Smooth muscle cell (in vitro differentiated cells): ENCODE data around the gene MOV10L1. TPM values are rescaled to one million over a fixed set of nuclear protein-coding genes. Genes with fewer than 3 reads are reported as not detected.

Experiments
- DNase-seq: peaks from one replicate; lab custom pipeline; 2025; ENCODE audit not compliant: unreplicated experiment; lab: John Stamatoyannopoulos, UW
- H2AFZ ChIP-seq: fragments of 200-600 bp; sonication (generic); 2 replicates; pipeline ENCODE4 v1.6.0; 2016; ENCODE audit warnings: antibody characterized with exemption, low read depth, mild to moderate bottlenecking
- H3F3A ChIP-seq: fragments of 200-600 bp; sonication (generic); 2 replicates; pipeline ENCODE4 v1.6.0; 2017; ENCODE audit warnings: antibody characterized with exemption, low read depth
- H3K27ac ChIP-seq: fragments of 200-600 bp; sonication (generic); 2 replicates; pipeline ENCODE4 v1.5.1; 2016; ENCODE audit warnings: low read depth, mild to moderate bottlenecking
- H3K27me3 ChIP-seq: fragments of 200-600 bp; sonication (generic); 2 replicates; pipeline ENCODE4 v1.6.1; 2016; ENCODE audit warnings: low read depth, mild to moderate bottlenecking
- H3K36me3 ChIP-seq: fragments of 200-600 bp; sonication (generic); 2 replicates; pipeline ENCODE4 v1.5.1; 2016; ENCODE audit warnings: low read depth
- H3K4me1 ChIP-seq: fragments of 200-600 bp; sonication (generic); 2 replicates; pipeline ENCODE4 v1.5.1; 2016; ENCODE audit warnings: low read depth
- H3K4me2 ChIP-seq: fragments of 200-600 bp; sonication (generic); 2 replicates; pipeline ENCODE4 v1.6.0; 2016; ENCODE audit warnings: mild to moderate bottlenecking
- H3K4me3 ChIP-seq: fragments of 200-600 bp; sonication (generic); 2 replicates; pipeline ENCODE4 v1.5.1; 2016; ENCODE audit warnings: mild to moderate bottlenecking
- H3K79me2 ChIP-seq: fragments of 200-600 bp; sonication (generic); 2 replicates; pipeline ENCODE4 v1.6.0; 2016; ENCODE audit warnings: low read depth, mild to moderate bottlenecking
- H3K9ac ChIP-seq: fragments of 200-600 bp; sonication (generic); 2 replicates; pipeline ENCODE4 v1.6.0; 2016; ENCODE audit warnings: low read depth
- H3K9me3 ChIP-seq: fragments of 200-600 bp; sonication (generic); replicated peaks from 2 replicates; pipeline ENCODE4 v1.5.1; 2016; ENCODE audit warnings: low read depth
- H4K20me1 ChIP-seq: fragments of 200-600 bp; sonication (generic); 2 replicates; pipeline ENCODE4 v1.6.0; 2016; ENCODE audit warnings: low read depth
- CTCF ChIP-seq: fragments of 200-600 bp; sonication (generic); IDR thresholded peaks from 2 replicates; pipeline ENCODE4 v1.5.1; 2017; ENCODE audit warnings: borderline replicate concordance, mild to moderate bottlenecking, antibody characterized with exemption; ENCODE audit not compliant: insufficient read depth, poor library complexity, severe bottlenecking
- WGBS: methylation state at CpG from one replicate; pipeline ENCODE4 v1.1.7; 2016; ENCODE audit warnings: low lambda C conversion rate; 5-methylcytosine and 5-hydroxymethylcytosine counted together
- polyA plus RNA-seq: library from polyadenylated mRNA; unstranded; fragments of >200 nt; fragmentation: Nextera tagmentation; extraction: Ambion mirVana; gene quantifications from 2 replicates; pipeline ENCODE4 v1.2.1, GENCODE V29; 2016
- total RNA-seq: library from RNA; depleted of rRNA; stranded (reverse); fragments of >200 nt; gene quantifications from 2 replicates; pipeline ENCODE4 v1.2.3, GENCODE V29; 2014

The MOV10L1 gene
- total and polyA plus RNA-seq, 2 experiments from 2014 or later, result 0.10 to 0.85 TPM

GRCh38 chr22:50157709-50158375 lies 68.0 kb downstream of the MOV10L1 start:
- Histone ChIP-seq H3K9me3 (no peaks in the 10 kb centered on the region), H3K4me3 (no peak overlapping the region), H3K36me3 (no peaks in the 10 kb centered on the region), H3K27ac (no peak overlapping the region), H3K9ac (no peak overlapping the region), H4K20me1 (no peaks in the 10 kb centered on the region), H3K79me2 (no peaks in the 10 kb centered on the region), H3K4me2 (no peak overlapping the region), H3K27me3 (peaks cover 3% of the 10 kb centered on the region), H3F3A (no peaks in the 10 kb centered on the region), H3K4me1 (no peaks in the 10 kb centered on the region), H2AFZ (no peak overlapping the region)
- TF ChIP-seq CTCF, result no peak
- WGBS, result 86% methylated on average over 21 of the region's 21 CpGs
- DNase-seq, result no peak

DNA sequence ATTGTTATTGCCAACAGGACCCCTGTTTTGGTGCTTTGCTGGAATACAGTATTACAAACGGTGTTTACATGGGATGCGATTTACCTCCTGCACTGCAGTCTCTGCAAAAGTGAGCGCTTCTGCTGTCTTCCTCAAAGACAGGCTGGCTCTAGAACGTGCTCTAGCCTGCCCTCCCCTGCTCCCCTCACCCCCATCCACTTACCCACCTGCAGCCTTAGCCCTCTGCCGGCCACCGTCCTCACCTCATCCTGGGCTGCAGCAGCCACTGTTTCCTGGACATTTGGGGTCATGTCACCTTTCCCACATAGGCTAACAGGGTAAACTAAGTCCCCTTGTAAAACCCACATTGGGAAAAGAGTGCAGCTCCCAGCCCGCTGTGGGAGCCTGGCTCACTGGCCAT lies 71.1 kb downstream of the MOV10L1 start:
- 83% methylated on average over 6 of the region's 7 CpGs for WGBS
- Histone ChIP-seq H3K79me2 (no peaks in the 10 kb centered on the region), H3K9ac (no peak overlapping the region), H3K4me2 (no peak overlapping the region), H3K27ac (no peak overlapping the region), H3K36me3 (no peaks in the 10 kb centered on the region), H3K4me3 (no peak overlapping the region), H3K27me3 (peaks cover 3% of the 10 kb centered on the region), H3K4me1 (no peaks in the 10 kb centered on the region), H2AFZ (no peak overlapping the region), H3K9me3 (no peaks in the 10 kb centered on the region), H3F3A (no peaks in the 10 kb centered on the region), H4K20me1 (no peaks in the 10 kb centered on the region)
- no peak for TF ChIP-seq CTCF
- DNase-seq, result no peak

DNA sequence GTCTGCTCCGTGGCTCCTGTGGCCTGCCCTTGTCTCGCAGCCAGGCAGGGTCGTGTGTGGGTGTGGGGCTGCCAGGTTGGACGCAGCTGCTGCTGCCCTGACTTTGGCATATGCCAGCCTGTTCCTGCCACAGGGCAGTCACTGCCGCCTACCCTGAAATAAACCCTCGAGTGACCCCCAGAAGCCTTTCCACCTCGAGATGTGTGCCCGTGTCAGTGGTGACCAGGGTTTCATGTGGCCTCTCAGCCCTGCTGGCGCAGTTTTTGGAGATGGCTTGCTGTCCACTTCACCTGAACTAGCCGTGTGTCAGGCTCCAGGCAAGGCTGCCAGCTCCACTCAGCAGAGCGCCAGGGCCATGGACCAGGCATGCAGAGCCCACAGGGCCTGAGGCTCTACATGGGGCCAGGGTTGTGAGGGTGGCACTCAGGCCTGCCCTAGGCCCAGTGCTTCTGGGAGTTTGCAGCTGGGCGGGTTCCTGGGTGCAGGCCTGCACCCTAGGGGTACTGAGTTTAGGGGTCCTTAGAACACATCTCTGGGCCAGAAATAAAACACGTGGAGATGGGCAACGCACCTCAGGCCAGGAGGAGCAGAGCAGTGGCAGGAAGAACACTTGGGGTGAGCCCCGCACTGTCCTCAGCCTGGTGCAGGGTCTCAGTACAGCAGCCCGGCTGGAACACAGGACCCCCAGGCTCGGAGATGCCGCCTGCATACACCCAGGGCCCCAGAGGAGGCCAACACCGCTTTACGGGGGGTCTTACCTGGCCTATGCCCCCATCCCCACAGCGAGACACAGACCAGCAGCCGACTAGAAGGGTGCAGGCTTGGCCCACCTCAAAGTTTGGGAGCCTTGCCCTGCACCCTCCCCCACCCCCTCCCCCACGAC lies 71.9 kb downstream of the MOV10L1 start:
- Histone ChIP-seq H3K4me2 (no peak overlapping the region), H3K4me1 (no peaks in the 10 kb centered on the region), H4K20me1 (no peaks in the 10 kb centered on the region), H3K27ac (no peak overlapping the region), H3K79me2 (no peaks in the 10 kb centered on the region), H3K9ac (no peak overlapping the region), H3F3A (no peaks in the 10 kb centered on the region), H2AFZ (no peak overlapping the region), H3K4me3 (no peak overlapping the region), H3K27me3 (peaks cover 3% of the 10 kb centered on the region), H3K36me3 (no peaks in the 10 kb centered on the region), H3K9me3 (no peaks in the 10 kb centered on the region)
- 93% methylated on average over 23 of the region's 23 CpGs for WGBS
- TF ChIP-seq CTCF, result no peak
- no peak for DNase-seq
